GM18861 (cell line): Measurements from ENCODE around the gene TRPM8.

Experiments
- ATAC-seq: cut with Tn5 transposase; IDR thresholded peaks from one replicate; pipeline ENCODE4 v1.9.1; 2021; ENCODE audit not compliant: unreplicated experiment

Gene TRPM8

GRCh38 chr2:233996461-233996860, 79.3 kb downstream of the TRPM8 start:
- ATAC-seq: no peak

- no peak for ATAC-seq
Observed at GRCh38 chr2:233997707-233998106, 80.5 kb downstream of the TRPM8 start.

DNA sequence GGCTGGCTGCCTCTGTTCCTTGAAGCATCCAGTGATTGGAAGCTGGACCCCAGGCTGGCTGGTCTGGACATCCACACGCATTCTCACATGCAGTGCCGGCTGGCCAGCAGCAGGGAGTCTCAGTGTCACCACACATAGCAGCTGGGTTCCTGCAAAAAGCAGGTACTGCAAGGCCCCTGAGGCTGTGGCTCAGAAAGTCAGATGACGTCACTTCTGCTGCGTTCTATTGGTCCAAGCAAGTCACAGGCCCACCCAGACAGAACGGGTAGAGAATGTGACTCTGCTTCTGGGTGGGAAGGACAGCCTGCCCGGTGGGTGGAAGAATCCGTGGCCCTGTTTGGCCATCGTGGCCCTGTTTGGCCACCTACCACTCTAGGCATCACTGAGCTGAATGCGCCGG, 82.0 kb downstream of the TRPM8 start:
- ATAC-seq: no peak

- no peak for ATAC-seq
Observed at GRCh38 chr2:234001380-234002160, 84.4 kb downstream of the TRPM8 start.

GRCh38 chr2:234002281-234002680, 85.1 kb downstream of the TRPM8 start:
- ATAC-seq: no peak

DNA sequence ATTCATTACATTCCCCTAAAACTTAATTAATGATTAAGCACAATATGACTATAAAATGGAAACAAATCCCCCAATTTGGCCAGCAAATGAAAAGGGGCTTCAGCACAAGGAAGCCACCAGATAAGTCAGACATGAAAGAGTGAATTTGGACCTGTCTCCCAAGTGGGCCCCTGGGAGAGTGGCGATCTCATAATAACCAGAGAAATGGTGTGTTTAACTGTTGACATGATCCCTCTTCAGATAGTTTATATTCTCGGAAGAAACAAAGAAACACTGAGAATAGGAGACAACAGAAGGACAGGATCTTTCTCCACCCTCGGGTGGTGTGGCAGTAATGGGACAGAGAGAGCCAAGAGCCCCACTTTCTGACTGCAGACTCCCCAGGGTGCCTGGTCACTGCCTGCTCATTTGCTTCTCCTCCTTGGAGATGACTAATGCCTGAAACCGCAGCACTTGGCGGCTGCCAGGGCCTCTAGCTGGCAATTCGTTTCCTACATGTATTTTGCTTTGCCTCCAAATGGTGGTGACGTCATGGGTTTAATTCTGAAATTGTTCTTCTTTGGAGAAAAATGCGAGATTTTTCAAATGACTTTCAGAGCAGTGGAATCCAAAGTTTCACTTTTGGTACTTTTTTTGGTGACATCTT, 86.9 kb downstream of the TRPM8 start:
- ATAC-seq: no peak

- ATAC-seq: no peak
Observed at GRCh38 chr2:234005126-234005525, 88.0 kb downstream of the TRPM8 start.

GRCh38 chr2:234006501-234006900, 89.3 kb downstream of the TRPM8 start:
- no peak for ATAC-seq

DNA sequence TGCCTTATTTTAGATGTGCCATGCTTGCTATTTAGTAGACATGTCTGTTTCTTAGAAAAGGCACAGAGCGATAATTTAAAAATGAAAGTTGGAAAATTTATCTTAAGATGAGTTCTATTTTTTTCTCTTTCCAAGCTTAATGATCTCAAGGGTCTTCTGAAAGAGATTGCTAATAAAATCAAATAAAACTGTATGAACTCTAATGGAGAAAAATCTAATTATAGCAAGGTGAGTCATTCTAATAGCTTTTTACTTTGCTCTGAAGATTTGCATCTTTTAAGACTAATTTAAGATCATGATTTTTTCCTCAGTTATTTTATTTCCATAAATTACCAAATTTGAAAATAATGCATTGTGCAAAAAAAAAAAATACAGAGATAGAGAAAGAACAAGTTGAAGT, 97.3 kb downstream of the TRPM8 start:
- ATAC-seq: no peak

- ATAC-seq: no peak
Observed at GRCh38 chr2:234015861-234016260, 98.7 kb downstream of the TRPM8 start.

GRCh38 chr2:234019896-234020295, 102.7 kb downstream of the TRPM8 start:
- no peak for ATAC-seq

DNA sequence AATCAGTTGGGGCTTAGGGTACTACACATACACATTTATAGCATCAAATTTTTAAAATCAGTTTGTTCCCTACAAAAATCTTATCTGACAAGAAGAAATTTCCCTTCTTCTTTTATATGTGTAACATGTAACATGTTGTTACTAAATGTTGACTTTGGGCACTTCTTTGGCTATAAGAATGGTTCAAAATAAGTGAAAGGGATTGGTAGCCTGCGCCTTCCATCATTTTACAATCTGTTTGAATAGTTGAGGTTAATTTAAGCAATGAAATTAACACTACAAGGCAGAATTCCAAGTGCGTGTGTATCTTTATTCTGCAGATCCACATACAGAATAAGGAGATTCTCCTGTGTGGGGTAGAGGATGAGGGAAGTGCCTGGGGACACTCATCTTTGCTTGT, 103.2 kb downstream of the TRPM8 start:
- no peak for ATAC-seq

DNA sequence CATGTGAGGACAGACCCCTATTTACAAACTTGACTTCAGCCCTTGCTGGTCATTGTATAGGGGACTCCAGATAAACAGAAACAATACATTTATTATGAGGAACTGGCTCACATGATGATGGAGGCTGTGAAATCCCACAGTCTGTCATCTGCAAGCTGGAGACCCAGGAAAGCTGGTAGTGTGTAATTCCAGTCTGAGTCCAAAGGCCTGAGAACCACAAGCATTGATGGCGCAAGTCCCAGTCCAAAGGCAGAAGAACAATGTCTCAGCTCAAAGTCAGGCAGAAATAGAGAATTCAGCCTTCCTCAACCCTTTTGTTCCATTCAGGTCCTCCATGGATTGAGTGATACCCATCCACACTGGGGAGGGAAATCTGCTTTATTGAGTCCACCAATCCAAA, 105.3 kb downstream of the TRPM8 start:
- ATAC-seq: no peak

- ATAC-seq: no peak
Observed at GRCh38 chr2:234024304-234024703, 107.1 kb downstream of the TRPM8 start.

DNA sequence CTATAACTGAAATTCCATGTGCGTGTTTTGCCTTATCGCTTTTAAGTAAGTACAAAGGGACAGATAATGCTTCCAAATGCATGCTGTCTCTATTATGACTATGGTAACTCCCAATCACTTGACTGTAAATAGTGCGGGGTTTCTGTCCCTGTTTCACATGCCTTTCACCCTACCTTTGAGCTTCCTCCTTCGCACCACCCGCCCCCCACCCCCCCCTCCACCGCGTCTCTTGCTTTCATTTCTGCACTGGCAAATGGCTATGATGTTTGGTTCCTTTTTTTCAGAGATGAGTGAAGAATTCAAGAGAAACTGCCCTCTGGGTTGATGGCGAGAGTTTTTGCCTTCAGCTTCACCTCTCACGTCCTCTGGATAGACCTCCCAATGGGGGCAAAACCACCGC, 108.3 kb downstream of the TRPM8 start:
- ATAC-seq: no peak

DNA sequence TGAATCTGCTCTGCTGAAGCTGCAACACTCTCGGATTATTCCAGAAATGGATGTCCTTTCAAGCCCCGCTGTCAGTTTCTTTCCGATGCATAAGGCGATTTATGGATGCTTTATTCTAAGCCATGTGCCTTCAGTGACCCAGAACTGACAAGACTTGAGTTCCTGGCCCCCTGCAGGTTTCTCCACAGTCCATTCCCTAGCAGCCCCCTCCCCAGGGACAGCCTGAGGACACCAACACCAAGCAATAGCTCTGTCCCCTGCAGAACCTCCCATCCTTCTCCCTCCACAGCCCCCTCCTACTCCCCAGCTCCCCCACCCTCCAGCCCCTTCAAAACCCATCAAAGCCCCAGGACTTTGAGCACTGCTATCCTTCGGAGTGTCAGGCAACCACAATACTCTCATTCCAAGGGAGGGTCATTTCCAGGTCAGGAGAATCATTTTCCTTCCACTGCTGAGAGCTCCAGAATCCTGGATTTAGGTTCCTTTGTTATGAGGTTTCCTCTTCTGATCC, 108.8 kb downstream of the TRPM8 start:
- no peak for ATAC-seq

- ATAC-seq: no peak
Observed at GRCh38 chr2:234026693-234027254, 109.6 kb downstream of the TRPM8 start.

DNA sequence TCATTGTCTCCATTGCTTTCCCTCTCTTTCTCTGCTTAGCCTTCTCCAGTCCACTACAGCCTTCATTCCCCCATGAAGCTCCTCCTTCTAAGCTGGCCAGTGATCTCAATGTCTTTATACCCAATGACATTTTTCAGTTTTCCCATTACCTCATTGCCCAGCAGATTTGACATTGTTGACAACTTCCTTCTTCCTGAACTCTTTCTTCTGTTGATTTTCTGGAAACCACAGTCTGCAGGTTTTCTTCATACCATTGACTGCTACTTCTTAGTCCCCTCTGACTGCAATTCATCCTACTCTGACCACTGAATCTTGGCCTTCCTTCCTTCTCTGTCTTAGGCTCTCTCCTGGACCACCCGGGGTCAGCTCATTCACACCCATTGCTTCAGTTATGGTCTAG, 110.5 kb downstream of the TRPM8 start:
- ATAC-seq: no peak

DNA sequence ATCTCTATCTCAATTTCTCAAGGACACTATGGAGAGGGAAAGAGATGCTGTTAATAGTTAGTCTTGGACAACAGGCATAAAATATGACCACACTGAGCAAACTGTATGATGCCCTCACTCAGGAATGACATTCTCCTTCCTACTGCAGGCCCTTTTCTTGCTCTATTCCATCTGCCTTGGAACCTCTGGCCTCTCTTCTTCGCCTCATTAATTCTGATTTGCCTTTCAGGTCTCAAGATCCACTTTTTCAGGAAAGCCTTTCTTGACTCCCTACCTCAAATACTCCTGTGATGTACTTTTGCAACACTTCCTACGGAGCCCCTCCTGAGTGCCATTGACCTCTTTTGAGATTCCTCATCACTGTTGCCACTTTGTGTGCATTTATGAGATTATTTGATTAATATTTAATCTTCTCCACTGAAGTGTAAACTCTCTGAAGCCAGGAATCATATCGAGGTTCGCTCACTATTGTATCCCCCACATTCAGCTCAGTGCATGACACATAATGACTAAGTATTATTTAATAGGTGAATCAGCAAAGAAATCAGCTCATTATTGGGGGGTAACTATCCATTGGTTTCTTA, 112.1 kb downstream of the TRPM8 start:
- ATAC-seq: no peak

- no peak for ATAC-seq
Observed at GRCh38 chr2:234031207-234031606, 114.0 kb downstream of the TRPM8 start.

GRCh38 chr2:234032279-234032856, 115.2 kb downstream of the TRPM8 start:
- ATAC-seq: no peak
